ENCODE measurements around the gene UCK2. TPM values are rescaled to one million over a fixed set of nuclear protein-coding genes. Genes with fewer than 3 reads are reported as not detected.
A peak's percentile ranks its signal among the peaks of the same experiment; 100 is the strongest.

The UCK2 gene
- total RNA-seq, 6 experiments from 2014 or later: 42.5 to 60.0 (median 52.1) TPM

GRCh38 chr1:165887877-165888551, 60.6 kb downstream of the UCK2 start:
- no peak overlapping the region for H3K4me3 Mint-ChIP-seq
- H3K27me3 Mint-ChIP-seq (ENCODE audit: insufficient read depth): no peaks in the 10 kb centered on the region
- H3K9me3 Mint-ChIP-seq: no peaks in the 10 kb centered on the region
- no peak for TF ChIP-seq CTCF (IDR thresholded peaks at IDR 0.05)
- peaks cover 75% of the 10 kb centered on the region for H3K4me1 Mint-ChIP-seq (ENCODE audit: low read depth)
- no peak for DNase-seq
- peaks cover 21% of the 10 kb centered on the region for H3K36me3 Mint-ChIP-seq (ENCODE audit: low read depth)
- no peak overlapping the region for H3K27ac Mint-ChIP-seq

GRCh38 chr1:165888552-165888920, 61.1 kb downstream of the UCK2 start:
- peaks cover 75% of the 10 kb centered on the region for H3K4me1 Mint-ChIP-seq (ENCODE audit: low read depth)
- no peak for DNase-seq
- no peak overlapping the region for H3K4me3 Mint-ChIP-seq
- H3K9me3 Mint-ChIP-seq: no peaks in the 10 kb centered on the region
- H3K36me3 Mint-ChIP-seq (ENCODE audit: low read depth): peaks cover 24% of the 10 kb centered on the region
- H3K27ac Mint-ChIP-seq: no peak overlapping the region
- TF ChIP-seq CTCF (IDR thresholded peaks at IDR 0.05): no peak
- H3K27me3 Mint-ChIP-seq (ENCODE audit: insufficient read depth): no peaks in the 10 kb centered on the region

GRCh38 chr1:165890684-165891083, 63.3 kb downstream of the UCK2 start:
- DNase-seq: no peak
- Mint-ChIP-seq H3K9me3 (no peaks in the 10 kb centered on the region), H3K27me3 (ENCODE audit: insufficient read depth) (no peaks in the 10 kb centered on the region; the same call in 1 of the 2 replicates), H3K36me3 (ENCODE audit: low read depth) (peaks cover 36% of the 10 kb centered on the region), H3K27ac (peak overlapping the region; percentile 40), H3K4me1 (ENCODE audit: low read depth) (peaks cover 85% of the 10 kb centered on the region), H3K4me3 (no peak overlapping the region)
- no peak for TF ChIP-seq CTCF (IDR thresholded peaks at IDR 0.05)

GRCh38 chr1:165891111-165891860, 63.9 kb downstream of the UCK2 start:
- H3K27me3 Mint-ChIP-seq (ENCODE audit: insufficient read depth): no peaks in the 10 kb centered on the region; the same call in 1 of the 2 replicates
- no peaks in the 10 kb centered on the region for H3K9me3 Mint-ChIP-seq
- H3K4me1 Mint-ChIP-seq (ENCODE audit: low read depth): peaks cover 91% of the 10 kb centered on the region
- H3K4me3 Mint-ChIP-seq: no peak overlapping the region
- no peak for TF ChIP-seq CTCF (IDR thresholded peaks at IDR 0.05)
- DNase-seq: no peak
- peaks cover 36% of the 10 kb centered on the region for H3K36me3 Mint-ChIP-seq (ENCODE audit: low read depth)
- H3K27ac Mint-ChIP-seq: peak overlapping the region; percentile 78

- no peaks in the 10 kb centered on the region for H3K9me3 Mint-ChIP-seq
- peaks cover 97% of the 10 kb centered on the region for H3K4me1 Mint-ChIP-seq (ENCODE audit: low read depth)
- H3K27ac Mint-ChIP-seq: peak overlapping the region; percentile 40
- DNase-seq: no peak
- peaks cover 5% of the 10 kb centered on the region for H3K27me3 Mint-ChIP-seq (ENCODE audit: insufficient read depth)
- H3K4me3 Mint-ChIP-seq: no peak overlapping the region
- TF ChIP-seq CTCF (IDR thresholded peaks at IDR 0.05): no peak
- H3K36me3 Mint-ChIP-seq (ENCODE audit: low read depth): peaks cover 49% of the 10 kb centered on the region
Observed at GRCh38 chr1:165892935-165893334, 65.5 kb downstream of the UCK2 start.

Data from HFFc6 (cell line).